HL-60 (cell line): Measurements from ENCODE around the gene OR6V1.

ENCODE experiments used
- SPI1 ChIP-seq: IDR thresholded peaks from 2 replicates; pipeline ENCODE4 v1.6.1; 2012; ENCODE audit warnings: low read depth, mild to moderate bottlenecking, borderline replicate concordance
- TF ChIP-seq, protein P1 (sequence below): IDR thresholded peaks from one replicate; pipeline ENCODE4 v1.5.1; 2011; ENCODE audit warnings: low read length, control low read depth, inconsistent platforms; ENCODE audit not compliant: insufficient read depth

- TF ChIP-seq, protein P1, sequence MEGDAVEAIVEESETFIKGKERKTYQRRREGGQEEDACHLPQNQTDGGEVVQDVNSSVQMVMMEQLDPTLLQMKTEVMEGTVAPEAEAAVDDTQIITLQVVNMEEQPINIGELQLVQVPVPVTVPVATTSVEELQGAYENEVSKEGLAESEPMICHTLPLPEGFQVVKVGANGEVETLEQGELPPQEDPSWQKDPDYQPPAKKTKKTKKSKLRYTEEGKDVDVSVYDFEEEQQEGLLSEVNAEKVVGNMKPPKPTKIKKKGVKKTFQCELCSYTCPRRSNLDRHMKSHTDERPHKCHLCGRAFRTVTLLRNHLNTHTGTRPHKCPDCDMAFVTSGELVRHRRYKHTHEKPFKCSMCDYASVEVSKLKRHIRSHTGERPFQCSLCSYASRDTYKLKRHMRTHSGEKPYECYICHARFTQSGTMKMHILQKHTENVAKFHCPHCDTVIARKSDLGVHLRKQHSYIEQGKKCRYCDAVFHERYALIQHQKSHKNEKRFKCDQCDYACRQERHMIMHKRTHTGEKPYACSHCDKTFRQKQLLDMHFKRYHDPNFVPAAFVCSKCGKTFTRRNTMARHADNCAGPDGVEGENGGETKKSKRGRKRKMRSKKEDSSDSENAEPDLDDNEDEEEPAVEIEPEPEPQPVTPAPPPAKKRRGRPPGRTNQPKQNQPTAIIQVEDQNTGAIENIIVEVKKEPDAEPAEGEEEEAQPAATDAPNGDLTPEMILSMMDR: no peak
- TF ChIP-seq SPI1: no peak
These were observed 26.8 kb upstream of the OR6V1 start for GRCh38 chr7:143025371-143025770.
